ENCODE measurements around the gene TRDN.
A peak's percentile ranks its signal among the peaks of the same experiment; 100 is the strongest.

TRDN gene

GRCh38 chr6:123398072-123398471 is 238.7 kb downstream of the TRDN start:
- H3K9me2 ChIP-seq (replicated peaks; ENCODE audit: control insufficient read depth, low read length), result no peaks in the 10 kb centered on the region
- TF ChIP-seq EZH2phosphoT487 (IDR thresholded peaks at IDR 0.05; ENCODE audit: borderline replicate concordance, low read length), result no peak
- TF ChIP-seq, protein P1, sequence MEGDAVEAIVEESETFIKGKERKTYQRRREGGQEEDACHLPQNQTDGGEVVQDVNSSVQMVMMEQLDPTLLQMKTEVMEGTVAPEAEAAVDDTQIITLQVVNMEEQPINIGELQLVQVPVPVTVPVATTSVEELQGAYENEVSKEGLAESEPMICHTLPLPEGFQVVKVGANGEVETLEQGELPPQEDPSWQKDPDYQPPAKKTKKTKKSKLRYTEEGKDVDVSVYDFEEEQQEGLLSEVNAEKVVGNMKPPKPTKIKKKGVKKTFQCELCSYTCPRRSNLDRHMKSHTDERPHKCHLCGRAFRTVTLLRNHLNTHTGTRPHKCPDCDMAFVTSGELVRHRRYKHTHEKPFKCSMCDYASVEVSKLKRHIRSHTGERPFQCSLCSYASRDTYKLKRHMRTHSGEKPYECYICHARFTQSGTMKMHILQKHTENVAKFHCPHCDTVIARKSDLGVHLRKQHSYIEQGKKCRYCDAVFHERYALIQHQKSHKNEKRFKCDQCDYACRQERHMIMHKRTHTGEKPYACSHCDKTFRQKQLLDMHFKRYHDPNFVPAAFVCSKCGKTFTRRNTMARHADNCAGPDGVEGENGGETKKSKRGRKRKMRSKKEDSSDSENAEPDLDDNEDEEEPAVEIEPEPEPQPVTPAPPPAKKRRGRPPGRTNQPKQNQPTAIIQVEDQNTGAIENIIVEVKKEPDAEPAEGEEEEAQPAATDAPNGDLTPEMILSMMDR (IDR thresholded peaks at IDR 0.05; ENCODE audit: low read depth, low read length, poor library complexity, severe bottlenecking), result no peak
- H3K27me3 ChIP-seq (ENCODE audit: control insufficient read depth, low read length), result no peaks in the 10 kb centered on the region
- H3K36me3 ChIP-seq (ENCODE audit: control insufficient read depth, low read length), result no peaks in the 10 kb centered on the region
- H3K4me2 ChIP-seq (ENCODE audit: low read length), result no peak overlapping the region
- no peaks in the 10 kb centered on the region for H3K79me2 ChIP-seq (ENCODE audit: control insufficient read depth, low read length)
- H3K9me3 ChIP-seq (ENCODE audit: control insufficient read depth, insufficient read depth, low read length), result no peaks in the 10 kb centered on the region
- no peaks in the 10 kb centered on the region for H4K20me1 ChIP-seq (ENCODE audit: control insufficient read depth, insufficient read depth, low read depth, low read length)
- H3F3A ChIP-seq (ENCODE audit: control insufficient read depth, insufficient read depth), result no peaks in the 10 kb centered on the region
- peaks cover 4% of the 10 kb centered on the region for H3K4me1 ChIP-seq (ENCODE audit: control insufficient read depth, low read length)
- no peak overlapping the region for H3K27ac ChIP-seq (ENCODE audit: low read depth, low read length)
- H3K4me3 ChIP-seq (ENCODE audit: low read length), result no peak overlapping the region

DNA sequence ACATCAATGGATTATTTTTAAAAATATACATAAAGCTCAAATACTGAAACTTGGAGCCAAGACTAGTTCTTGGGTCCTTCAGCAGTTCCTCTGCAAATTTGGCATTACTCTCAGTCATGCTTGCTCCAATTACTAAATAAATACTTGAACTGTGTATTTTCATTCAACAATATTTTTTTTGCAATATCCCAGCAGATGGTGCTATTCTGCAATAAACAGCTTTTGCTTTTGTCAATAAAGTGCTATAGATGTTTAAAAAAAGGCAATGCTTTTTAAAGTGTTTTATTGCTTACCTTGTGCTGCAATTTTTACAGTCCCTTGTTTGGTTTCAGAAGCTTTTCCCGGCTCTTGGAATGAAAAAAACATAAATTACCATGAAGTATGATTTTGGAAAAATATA is 243.4 kb downstream of the TRDN start:
- H4K20me1 ChIP-seq (ENCODE audit: control insufficient read depth, insufficient read depth, low read depth, low read length), result no peaks in the 10 kb centered on the region
- no peak overlapping the region for H3K4me2 ChIP-seq (ENCODE audit: low read length)
- H3K4me3 ChIP-seq (ENCODE audit: low read length), result no peak overlapping the region
- H3K27me3 ChIP-seq (ENCODE audit: control insufficient read depth, low read length), result no peaks in the 10 kb centered on the region
- H3K36me3 ChIP-seq (ENCODE audit: control insufficient read depth, low read length), result no peaks in the 10 kb centered on the region
- no peaks in the 10 kb centered on the region for H3K9me2 ChIP-seq (replicated peaks; ENCODE audit: control insufficient read depth, low read length)
- H3F3A ChIP-seq (ENCODE audit: control insufficient read depth, insufficient read depth), result no peaks in the 10 kb centered on the region
- no peaks in the 10 kb centered on the region for H3K9me3 ChIP-seq (ENCODE audit: control insufficient read depth, insufficient read depth, low read length)
- no peaks in the 10 kb centered on the region for H3K79me2 ChIP-seq (ENCODE audit: control insufficient read depth, low read length)
- TF ChIP-seq, protein P1 (IDR thresholded peaks at IDR 0.05; ENCODE audit: low read depth, low read length, poor library complexity, severe bottlenecking), result peak; percentile 38
- TF ChIP-seq EZH2phosphoT487 (IDR thresholded peaks at IDR 0.05; ENCODE audit: borderline replicate concordance, low read length), result no peak
- H3K4me1 ChIP-seq (ENCODE audit: control insufficient read depth, low read length), result no peaks in the 10 kb centered on the region
- no peak overlapping the region for H3K27ac ChIP-seq (ENCODE audit: low read depth, low read length)

DNA sequence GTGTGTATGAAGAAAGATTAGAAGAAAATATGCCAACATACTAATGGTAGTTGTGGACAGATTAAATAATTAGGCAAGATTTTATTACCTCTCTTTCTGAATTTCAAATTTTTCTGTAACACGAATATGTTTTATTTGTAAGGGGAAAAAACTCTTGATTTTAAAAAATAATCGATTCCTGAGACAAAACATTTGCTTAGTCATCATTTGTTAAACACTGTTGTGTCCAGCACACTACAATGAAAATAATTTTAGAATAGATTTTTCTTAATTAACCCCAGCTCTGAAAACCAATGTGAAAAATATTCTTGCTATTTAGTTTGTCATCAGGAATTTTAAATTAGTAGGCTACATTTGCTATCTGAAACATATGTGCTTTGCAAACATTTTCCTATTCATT is 253.0 kb downstream of the TRDN start:
- no peak overlapping the region for H3K4me3 ChIP-seq (ENCODE audit: low read length)
- TF ChIP-seq EZH2phosphoT487 (IDR thresholded peaks at IDR 0.05; ENCODE audit: borderline replicate concordance, low read length), result no peak
- TF ChIP-seq, protein P1 (IDR thresholded peaks at IDR 0.05; ENCODE audit: low read depth, low read length, poor library complexity, severe bottlenecking), result no peak
- no peak overlapping the region for H3K4me2 ChIP-seq (ENCODE audit: low read length)
- H3K4me1 ChIP-seq (ENCODE audit: control insufficient read depth, low read length), result no peaks in the 10 kb centered on the region
- no peaks in the 10 kb centered on the region for H3K27me3 ChIP-seq (ENCODE audit: control insufficient read depth, low read length)
- no peaks in the 10 kb centered on the region for H3K9me3 ChIP-seq (ENCODE audit: control insufficient read depth, insufficient read depth, low read length)
- H3K79me2 ChIP-seq (ENCODE audit: control insufficient read depth, low read length), result no peaks in the 10 kb centered on the region
- no peaks in the 10 kb centered on the region for H3K9me2 ChIP-seq (replicated peaks; ENCODE audit: control insufficient read depth, low read length)
- H3K27ac ChIP-seq (ENCODE audit: low read depth, low read length), result no peak overlapping the region
- no peaks in the 10 kb centered on the region for H3F3A ChIP-seq (ENCODE audit: control insufficient read depth, insufficient read depth)
- no peaks in the 10 kb centered on the region for H3K36me3 ChIP-seq (ENCODE audit: control insufficient read depth, low read length)
- H4K20me1 ChIP-seq (ENCODE audit: control insufficient read depth, insufficient read depth, low read depth, low read length), result no peaks in the 10 kb centered on the region

GRCh38 chr6:123380257-123380656 is 256.5 kb downstream of the TRDN start:
- no peaks in the 10 kb centered on the region for H3K4me1 ChIP-seq (ENCODE audit: control insufficient read depth, low read length)
- no peaks in the 10 kb centered on the region for H3K36me3 ChIP-seq (ENCODE audit: control insufficient read depth, low read length)
- no peaks in the 10 kb centered on the region for H3F3A ChIP-seq (ENCODE audit: control insufficient read depth, insufficient read depth)
- H3K4me3 ChIP-seq (ENCODE audit: low read length), result no peak overlapping the region
- H3K9me3 ChIP-seq (ENCODE audit: control insufficient read depth, insufficient read depth, low read length), result no peaks in the 10 kb centered on the region
- H3K27me3 ChIP-seq (ENCODE audit: control insufficient read depth, low read length), result no peaks in the 10 kb centered on the region
- no peaks in the 10 kb centered on the region for H4K20me1 ChIP-seq (ENCODE audit: control insufficient read depth, insufficient read depth, low read depth, low read length)
- H3K9me2 ChIP-seq (replicated peaks; ENCODE audit: control insufficient read depth, low read length), result no peaks in the 10 kb centered on the region
- H3K4me2 ChIP-seq (ENCODE audit: low read length), result no peak overlapping the region
- TF ChIP-seq, protein P1 (IDR thresholded peaks at IDR 0.05; ENCODE audit: low read depth, low read length, poor library complexity, severe bottlenecking), result no peak
- no peak for TF ChIP-seq EZH2phosphoT487 (IDR thresholded peaks at IDR 0.05; ENCODE audit: borderline replicate concordance, low read length)
- H3K79me2 ChIP-seq (ENCODE audit: control insufficient read depth, low read length), result no peaks in the 10 kb centered on the region
- no peak overlapping the region for H3K27ac ChIP-seq (ENCODE audit: low read depth, low read length)

Data from DOHH2 (cell line).